Hematopoietic multipotent progenitor cell treated with erythropoietin and hydrocortisone succinate and interleukin-3 and kit ligand, for 4 days (in vitro differentiated cells): ENCODE results near the gene RAF1.

Experiments
- DNase-seq: peaks from one replicate; pipeline ENCODE4 v3.0.0-alpha.2; 2015

RAF1 gene

DNA sequence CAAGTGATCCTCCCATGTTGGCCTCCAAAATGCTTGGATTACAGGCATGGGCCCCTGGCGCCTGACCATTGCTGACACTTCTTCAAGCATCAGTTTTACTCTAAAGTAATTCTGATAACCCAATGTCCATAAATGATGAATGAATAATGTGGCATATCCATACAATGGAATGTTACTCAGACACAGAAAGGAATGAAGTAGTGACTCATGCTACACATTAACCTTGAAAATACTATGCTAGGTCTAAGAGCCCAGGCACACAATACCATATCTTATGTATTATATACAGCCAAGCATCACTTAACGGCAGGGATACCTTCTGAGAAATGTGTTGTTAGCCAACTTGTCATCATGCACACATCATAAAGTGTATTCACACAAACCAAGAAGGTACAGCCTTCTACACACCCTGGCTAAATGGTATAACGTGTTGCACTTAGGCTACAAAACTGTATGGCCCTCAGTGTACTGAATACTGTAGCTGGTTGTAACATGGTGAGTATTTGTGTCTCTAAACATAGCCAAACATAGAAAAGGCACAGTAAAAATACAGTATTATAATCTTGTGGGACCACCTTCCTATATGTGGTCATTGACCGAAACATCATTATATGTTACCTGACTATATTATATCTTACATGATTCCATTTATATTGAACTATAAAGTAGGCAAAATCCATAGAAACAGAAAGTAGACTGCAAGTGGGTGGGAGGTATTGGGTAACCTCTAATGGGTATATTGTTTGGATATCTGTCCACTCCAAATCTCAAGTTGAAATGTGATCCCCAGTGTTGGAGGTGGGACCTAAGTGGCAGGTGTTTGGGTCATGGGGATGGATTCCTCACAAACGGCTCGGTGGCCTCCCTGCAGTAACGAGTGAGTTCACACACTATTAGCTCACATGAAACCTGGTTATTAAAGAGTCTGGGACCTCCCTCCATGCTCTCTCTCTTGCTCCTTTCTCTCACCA is 75.6 kb downstream of the RAF1 start:
- DNase-seq, result no peak

DNA sequence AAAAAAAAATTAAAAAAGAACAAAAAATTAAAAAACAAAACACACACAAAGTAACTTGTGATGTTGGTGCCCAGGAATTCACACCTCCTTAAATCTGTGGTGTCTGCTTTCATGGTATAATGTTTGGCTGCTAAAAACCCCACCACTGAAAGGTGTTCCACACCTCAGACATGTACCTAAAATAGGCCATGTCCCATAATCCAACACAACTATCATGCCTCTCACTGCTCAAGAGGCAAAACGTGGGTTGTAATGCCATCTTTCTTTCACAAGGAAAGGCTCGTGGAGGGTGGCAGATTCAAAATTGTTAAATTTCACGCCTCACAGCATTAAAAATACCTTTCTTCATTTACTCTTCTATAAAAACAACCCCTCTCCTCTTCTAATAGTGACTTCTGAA is 77.5 kb downstream of the RAF1 start:
- no peak for DNase-seq

- no peak for DNase-seq
Observed at GRCh38 chr3:12585970-12586369, 77.9 kb downstream of the RAF1 start.

- no peak for DNase-seq
Observed at GRCh38 chr3:12585181-12585580, 78.7 kb downstream of the RAF1 start.

- DNase-seq, result no peak
Observed at GRCh38 chr3:12584083-12584482, 79.8 kb downstream of the RAF1 start.

DNA sequence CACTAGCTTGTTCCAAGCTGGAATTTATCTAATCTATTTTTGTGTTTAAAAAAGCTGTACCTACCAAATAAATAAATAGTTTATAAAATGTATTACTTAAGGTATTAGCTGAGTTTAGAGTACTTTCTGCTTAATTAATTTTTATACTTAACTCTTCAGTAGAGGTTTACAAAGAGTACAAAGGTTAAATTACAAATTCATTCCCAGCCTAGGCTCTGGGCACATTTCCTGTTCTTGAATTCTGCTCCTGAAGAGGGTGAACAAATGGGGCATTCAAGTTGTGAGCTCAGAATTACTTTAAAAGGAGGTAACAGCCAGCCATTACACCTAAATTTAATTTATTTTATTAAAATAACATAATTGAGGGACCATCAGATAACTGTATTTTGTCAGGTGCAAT is 80.6 kb downstream of the RAF1 start:
- no peak for DNase-seq

DNA sequence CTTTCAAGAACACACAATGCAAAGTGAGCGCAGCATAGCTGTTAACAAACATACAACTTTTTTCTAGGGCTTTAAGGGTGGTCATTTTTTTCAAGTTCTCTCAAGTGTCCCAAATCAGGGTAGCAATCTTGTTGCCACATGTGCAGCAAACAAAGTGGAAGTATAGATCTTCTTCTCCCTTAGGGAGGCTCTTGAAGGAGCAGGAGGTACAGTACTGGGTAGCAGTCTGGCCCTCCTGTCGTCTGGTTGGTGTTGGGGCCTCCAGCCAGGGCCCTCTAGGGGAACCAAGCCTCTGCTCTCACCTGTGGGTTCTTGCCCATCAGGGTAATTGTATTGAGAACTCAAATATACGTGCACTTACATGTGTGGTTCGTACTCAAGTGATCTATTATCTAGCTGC is 81.2 kb downstream of the RAF1 start:
- no peak for DNase-seq

GRCh38 chr3:12579905-12580304 is 84.0 kb downstream of the RAF1 start:
- no peak for DNase-seq

- no peak for DNase-seq
Observed at GRCh38 chr3:12579456-12579855, 84.5 kb downstream of the RAF1 start.

- no peak for DNase-seq
Observed at GRCh38 chr3:12578742-12579141, 85.2 kb downstream of the RAF1 start.

GRCh38 chr3:12577379-12577778 is 86.5 kb downstream of the RAF1 start:
- DNase-seq, result no peak

- DNase-seq, result no peak
Observed at GRCh38 chr3:12574661-12575060, 89.3 kb downstream of the RAF1 start.

DNA sequence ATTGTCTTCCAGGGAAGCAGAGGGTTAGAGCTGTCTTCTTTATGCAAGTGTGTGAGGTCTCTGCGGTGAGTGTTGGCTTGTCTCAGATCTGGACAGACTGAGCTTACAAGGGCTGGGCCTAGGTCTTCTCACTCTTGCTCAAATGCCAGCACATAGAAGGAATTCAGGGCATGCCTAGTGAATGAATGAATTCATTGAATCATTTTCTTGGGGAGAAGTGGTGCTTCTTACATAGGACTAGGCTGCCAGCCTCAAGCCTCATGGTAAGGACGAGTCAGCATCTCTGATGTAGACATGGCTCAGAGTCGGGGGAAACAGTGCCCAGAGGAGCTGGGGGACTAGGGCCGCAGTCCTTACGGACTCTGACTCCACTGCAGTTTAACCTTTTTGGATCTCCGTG is 89.8 kb downstream of the RAF1 start:
- no peak for DNase-seq

GRCh38 chr3:12571986-12572385 is 91.9 kb downstream of the RAF1 start:
- no peak for DNase-seq

DNA sequence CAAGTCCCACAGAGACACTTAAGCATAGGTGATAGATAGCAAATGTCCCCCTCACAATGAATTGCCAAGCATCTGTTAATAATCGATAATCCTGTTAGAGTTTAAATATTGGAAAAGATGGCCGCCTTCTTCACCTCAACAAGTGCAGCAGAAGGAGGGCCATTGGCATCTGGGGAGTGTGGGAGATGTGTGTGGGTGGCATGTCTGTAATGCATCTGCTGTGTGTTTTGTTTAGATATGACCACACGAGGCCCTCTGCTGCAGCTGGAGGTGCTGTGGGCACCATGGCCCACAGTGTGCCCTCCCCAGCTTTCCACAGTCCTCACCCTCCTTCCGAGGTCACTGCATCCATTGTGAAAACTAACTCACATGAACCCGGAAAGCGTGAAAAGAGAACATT is 94.1 kb downstream of the RAF1 start:
- DNase-seq, result no peak

DNA sequence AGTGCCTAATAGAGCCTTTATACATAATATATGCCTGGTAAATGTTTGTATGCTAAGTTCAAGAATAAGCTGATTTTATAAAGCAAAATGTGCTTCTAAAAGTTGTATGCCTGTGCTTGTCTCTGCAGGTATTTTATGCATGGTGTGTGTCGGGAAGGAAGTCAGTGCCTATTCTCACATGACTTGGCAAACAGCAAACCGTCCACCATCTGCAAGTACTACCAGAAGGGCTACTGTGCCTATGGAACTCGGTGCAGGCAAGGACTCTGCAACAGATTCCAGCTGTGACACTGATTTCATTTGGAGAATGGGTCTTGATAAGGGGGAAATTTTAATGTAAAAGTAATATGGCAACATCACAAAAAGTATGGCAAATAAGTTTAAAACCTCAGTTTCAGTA is 95.2 kb downstream of the RAF1 start:
- DNase-seq, result no peak

- no peak for DNase-seq
Observed at GRCh38 chr3:12566976-12567375, 96.9 kb downstream of the RAF1 start.

- DNase-seq, result no peak
Observed at GRCh38 chr3:12562451-12562850, 101.5 kb downstream of the RAF1 start.

- DNase-seq, result no peak
Observed at GRCh38 chr3:12561397-12561796, 102.5 kb downstream of the RAF1 start.

GRCh38 chr3:12560505-12561190 is 103.3 kb downstream of the RAF1 start:
- no peak for DNase-seq

GRCh38 chr3:12559520-12559919 is 104.4 kb downstream of the RAF1 start:
- no peak for DNase-seq

- DNase-seq, result no peak
Observed at GRCh38 chr3:12558706-12559105, 105.2 kb downstream of the RAF1 start.

GRCh38 chr3:12557473-12558100 is 106.3 kb downstream of the RAF1 start:
- DNase-seq, result peak; percentile 58
